Esophagus squamous epithelium (tissue), 5 donors: ENCODE measurements around the gene KLK13. TPM values are rescaled to one million over a fixed set of nuclear protein-coding genes. Genes with fewer than 3 reads are reported as not detected.

Experiments
- DNase-seq: peaks from one replicate; lab custom pipeline; 2025; lab: John Stamatoyannopoulos, UW
- H3K27ac ChIP-seq, 4 donors: fragments of 200-600 bp; sonication (generic); one replicate each; pipeline ENCODE4 v1.5.1; 2016 to 2019; ENCODE audit warnings: mild to moderate bottlenecking in 1 of 4
- H3K27me3 ChIP-seq, 4 donors: fragments of 200-600 bp; sonication (generic); 1 replicate in 3 of 4; 2 replicates in 1 of 4; pipeline versions ENCODE4 v1.5.1 to v1.6.0; 2017 to 2021; ENCODE audit warnings: antibody characterized with exemption in 1 of 4
- H3K36me3 ChIP-seq, 3 donors: fragments of 200-600 bp; sonication (generic); one replicate each; pipeline ENCODE4 v1.5.1; 2016 to 2019
- H3K4me1 ChIP-seq, 3 donors: fragments of 200-600 bp; sonication (generic); one replicate each; pipeline ENCODE4 v1.5.1; 2017 to 2019
- H3K4me3 ChIP-seq, 4 donors: fragments of 200-600 bp; sonication (generic); 1 replicate in 3 of 4; 2 replicates in 1 of 4; pipeline ENCODE4 v1.5.1; 2016 to 2019; ENCODE audit warnings: mild to moderate bottlenecking in 2 of 4, moderate library complexity in 1 of 4
- H3K9me3 ChIP-seq, 3 donors: fragments of 200-600 bp; sonication (generic); one replicate each; pipeline ENCODE4 v1.5.1; 2016 to 2019
- POLR2A ChIP-seq, 4 donors: fragments of 450-650 bp; IDR thresholded peaks; one replicate each; pipeline ENCODE4 v1.6.1; 2017; ENCODE audit warnings: antibody characterized with exemption in 4 of 4, mild to moderate bottlenecking in 4 of 4, moderate library complexity in 3 of 4
- WGBS, 2 donors: methylation state at CpG; one replicate each; pipeline ENCODE4 v1.1.5; 2018; 5-methylcytosine and 5-hydroxymethylcytosine counted together
- intact Hi-C: fragments of 100-400 bp; cut with DNase I; formaldehyde crosslinking; loops from one replicate; pipeline ENCODE4 v1.15.0; 2022
- total RNA-seq, 4 donors: library from RNA; depleted of rRNA; stranded (reverse); fragments of >200 nt; gene quantifications; one replicate each; pipeline ENCODE4 v1.1.0, GENCODE V29; 2016
- TF ChIP-seq, protein P1 (sequence below), 6 experiments: fragments of 450-650 bp in 4 of 6; fragments of 200-600 bp in 2 of 6; sonication (generic) in 2 of 6; IDR thresholded peaks; one replicate each; pipeline ENCODE4 v1.5.1; 2016 to 2019; ENCODE audit warnings: antibody characterized with exemption in 6 of 6, mild to moderate bottlenecking in 4 of 6, moderate library complexity in 4 of 6
- donor health status: DM: yes; HTN: yes; CAD: no.

KLK13 gene
- total RNA-seq, 4 donors from 2014 or later: 163 to 973 (median 600) TPM

DNA sequence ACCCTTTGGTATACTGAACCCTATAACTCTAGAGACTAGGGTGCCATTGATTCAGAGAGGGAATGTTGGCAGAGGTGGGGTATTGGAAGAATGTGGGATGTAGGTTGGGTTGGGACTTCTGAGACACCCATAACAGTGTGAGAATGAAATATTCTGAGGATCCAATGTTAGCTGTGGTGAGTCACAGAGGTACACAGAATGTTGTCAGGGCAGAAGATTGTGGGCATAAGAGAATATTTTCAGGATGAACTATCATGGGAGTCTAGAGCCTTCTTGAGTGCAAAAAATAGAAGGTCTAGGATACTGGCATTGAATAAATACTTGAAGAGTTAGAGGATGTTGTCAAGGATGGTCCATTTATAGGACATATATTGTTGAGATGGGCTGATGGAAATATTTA, 9.0 kb downstream of the KLK13 start:
- Histone ChIP-seq H3K27ac (no peak overlapping the region), H3K27me3 (peaks cover 0 to 10% (median 0%) of the 10 kb centered on the region in 4 donors), H3K4me3 (no peak overlapping the region), H3K9me3 (no peaks in the 10 kb centered on the region), H3K36me3 (peaks cover 0 to 40% (median 0%) of the 10 kb centered on the region in 3 donors), H3K4me1 (peaks cover 0 to 9% (median 0%) of the 10 kb centered on the region in 3 donors)
- TF ChIP-seq, protein P1, sequence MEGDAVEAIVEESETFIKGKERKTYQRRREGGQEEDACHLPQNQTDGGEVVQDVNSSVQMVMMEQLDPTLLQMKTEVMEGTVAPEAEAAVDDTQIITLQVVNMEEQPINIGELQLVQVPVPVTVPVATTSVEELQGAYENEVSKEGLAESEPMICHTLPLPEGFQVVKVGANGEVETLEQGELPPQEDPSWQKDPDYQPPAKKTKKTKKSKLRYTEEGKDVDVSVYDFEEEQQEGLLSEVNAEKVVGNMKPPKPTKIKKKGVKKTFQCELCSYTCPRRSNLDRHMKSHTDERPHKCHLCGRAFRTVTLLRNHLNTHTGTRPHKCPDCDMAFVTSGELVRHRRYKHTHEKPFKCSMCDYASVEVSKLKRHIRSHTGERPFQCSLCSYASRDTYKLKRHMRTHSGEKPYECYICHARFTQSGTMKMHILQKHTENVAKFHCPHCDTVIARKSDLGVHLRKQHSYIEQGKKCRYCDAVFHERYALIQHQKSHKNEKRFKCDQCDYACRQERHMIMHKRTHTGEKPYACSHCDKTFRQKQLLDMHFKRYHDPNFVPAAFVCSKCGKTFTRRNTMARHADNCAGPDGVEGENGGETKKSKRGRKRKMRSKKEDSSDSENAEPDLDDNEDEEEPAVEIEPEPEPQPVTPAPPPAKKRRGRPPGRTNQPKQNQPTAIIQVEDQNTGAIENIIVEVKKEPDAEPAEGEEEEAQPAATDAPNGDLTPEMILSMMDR (IDR thresholded peaks at IDR 0.05): no peak
- TF ChIP-seq POLR2A (IDR thresholded peaks at IDR 0.05): no peak
- no peak for DNase-seq
- intact Hi-C loops: no loop called here

DNA sequence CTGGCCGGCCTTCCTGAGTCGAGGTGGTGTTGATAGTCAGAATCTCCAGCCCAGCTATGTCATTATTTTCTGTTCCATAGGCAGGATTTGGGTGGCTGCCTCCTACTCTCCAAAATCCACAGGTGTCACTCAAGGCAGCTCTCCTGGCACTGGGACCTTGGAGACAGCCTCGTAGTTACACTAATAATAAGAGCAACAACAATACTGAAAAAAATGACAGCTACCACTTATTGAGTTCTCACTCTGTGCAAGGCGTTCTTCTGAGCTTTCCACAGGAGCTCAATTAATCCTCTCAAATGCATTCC, 17.9 kb downstream of the KLK13 start:
- WGBS, 2 donors: 3 to 5% methylated on average over 3 to 4 of the region's 4 CpGs
- H3K9me3 ChIP-seq: no peaks in the 10 kb centered on the region
- intact Hi-C loops: no loop called here
- H3K4me1 ChIP-seq: peaks cover 0 to 16% (median 0%) of the 10 kb centered on the region in 3 donors
- H3K4me3 ChIP-seq: no peak overlapping the region
- no peak for DNase-seq
- TF ChIP-seq, protein P1 (IDR thresholded peaks at IDR 0.05): no peak
- no peak for TF ChIP-seq POLR2A (IDR thresholded peaks at IDR 0.05)
- peaks cover 0 to under 1% (median 0%) of the 10 kb centered on the region in 4 donors for H3K27me3 ChIP-seq
- H3K27ac ChIP-seq: peak overlapping the region in 3 of 4 donors; percentile 13 to 67 (median 42)
- H3K36me3 ChIP-seq: no peaks in the 10 kb centered on the region

DNA sequence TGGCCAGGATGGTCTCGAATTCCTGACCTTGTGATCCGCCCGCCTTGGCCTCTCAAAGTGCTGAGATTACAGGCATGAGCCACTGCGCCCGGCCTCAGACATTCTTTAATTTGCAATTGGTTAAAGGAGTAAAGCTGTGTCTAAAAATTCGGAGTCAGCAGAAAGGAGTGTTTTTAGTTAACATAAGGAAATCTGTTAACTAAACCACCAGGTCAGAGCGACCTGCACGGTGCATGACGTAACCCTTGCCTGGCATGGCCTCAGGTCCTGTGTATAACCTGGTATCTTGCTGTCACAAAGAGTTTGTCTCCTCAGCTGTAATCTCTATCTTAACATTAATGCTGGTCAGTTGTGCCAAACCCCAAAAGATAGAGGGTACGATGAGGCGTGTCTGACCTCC, 20.6 kb downstream of the KLK13 start:
- peaks cover 0 to 7% (median 0%) of the 10 kb centered on the region in 3 donors for H3K4me1 ChIP-seq
- H3K27me3 ChIP-seq: no peaks in the 10 kb centered on the region
- no peaks in the 10 kb centered on the region for H3K36me3 ChIP-seq
- no peak overlapping the region for H3K27ac ChIP-seq
- H3K4me3 ChIP-seq: no peak overlapping the region
- H3K9me3 ChIP-seq: no peaks in the 10 kb centered on the region
- WGBS, 2 donors: 83 to 85% methylated on average over 11 of the region's 11 CpGs
- DNase-seq: no peak
- TF ChIP-seq POLR2A (IDR thresholded peaks at IDR 0.05): no peak
- TF ChIP-seq, protein P1 (IDR thresholded peaks at IDR 0.05): no peak
- intact Hi-C loops: no loop called here

DNA sequence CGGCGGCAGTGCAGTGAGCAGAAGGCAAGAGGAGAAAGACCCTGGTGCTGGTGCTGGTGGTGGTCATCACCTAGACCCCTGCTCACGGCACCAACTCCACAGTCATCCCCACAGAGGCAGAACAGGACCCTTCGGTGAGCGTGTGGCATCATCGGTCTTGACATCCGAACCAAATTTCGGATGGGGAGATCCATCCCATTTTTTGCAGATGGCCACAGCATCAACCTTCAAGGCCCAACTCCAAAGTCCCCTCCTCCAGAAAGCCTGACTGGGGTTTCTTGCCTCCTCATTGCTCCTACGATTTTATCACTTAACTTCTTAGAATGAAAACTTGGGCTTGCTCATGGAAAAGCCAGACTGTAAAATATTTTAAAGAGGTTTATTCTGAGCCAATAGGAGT, 21.4 kb downstream of the KLK13 start:
- H3K27me3 ChIP-seq: no peaks in the 10 kb centered on the region
- TF ChIP-seq, protein P1 (IDR thresholded peaks at IDR 0.05): no peak
- TF ChIP-seq POLR2A (IDR thresholded peaks at IDR 0.05): no peak
- H3K36me3 ChIP-seq: no peaks in the 10 kb centered on the region
- no peak overlapping the region for H3K27ac ChIP-seq
- WGBS, 2 donors: 76 to 85% methylated on average over 9 of the region's 9 CpGs
- no peaks in the 10 kb centered on the region for H3K9me3 ChIP-seq
- DNase-seq: no peak
- H3K4me3 ChIP-seq: no peak overlapping the region
- intact Hi-C loops: no loop called here
- H3K4me1 ChIP-seq: peaks cover 0 to 11% (median 0%) of the 10 kb centered on the region in 3 donors

DNA sequence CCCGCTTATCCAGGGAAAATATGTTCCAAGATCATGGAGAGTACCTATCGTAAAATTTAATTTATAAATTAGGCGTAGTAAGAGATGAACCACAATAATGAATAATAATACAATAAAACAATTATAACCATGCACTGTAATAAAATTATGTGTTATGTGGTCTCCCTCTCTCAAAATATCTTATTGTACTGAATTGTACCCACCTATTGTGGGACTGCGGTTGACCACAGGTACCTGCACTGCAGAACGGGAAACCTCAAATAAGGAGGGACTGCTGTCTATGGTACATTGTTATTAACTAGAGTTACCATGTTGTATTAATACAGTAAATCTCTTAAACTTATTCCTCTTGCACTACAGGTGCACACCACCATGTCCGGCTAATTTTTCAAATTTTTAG, 24.7 kb downstream of the KLK13 start:
- Histone ChIP-seq H3K27me3 (peaks cover 0 to 4% (median 0%) of the 10 kb centered on the region in 4 donors), H3K9me3 (no peaks in the 10 kb centered on the region), H3K27ac (no peak overlapping the region), H3K4me1 (peaks cover 0 to 16% (median 0%) of the 10 kb centered on the region in 3 donors), H3K4me3 (no peak overlapping the region), H3K36me3 (no peaks in the 10 kb centered on the region)
- intact Hi-C loops: no loop called here
- no peak for TF ChIP-seq POLR2A (IDR thresholded peaks at IDR 0.05)
- TF ChIP-seq, protein P1 (IDR thresholded peaks at IDR 0.05): no peak
- 86 to 87% methylated on average over 6 of the region's 6 CpGs for WGBS, 2 donors
- DNase-seq: no peak
